ENCODE results near the gene PGAP6. TPM values are rescaled to one million over a fixed set of nuclear protein-coding genes. Genes with fewer than 3 reads are reported as not detected.
A peak's percentile ranks its signal among the peaks of the same experiment; 100 is the strongest.
"Not testable (repeated sequence)": the region's sequence is repeated elsewhere in the genome, so short reads cannot be mapped to it uniquely, and the experiment has no call there.

PGAP6 gene
- total RNA-seq, 1 donor from 2014 or later, result 44.5 TPM

DNA sequence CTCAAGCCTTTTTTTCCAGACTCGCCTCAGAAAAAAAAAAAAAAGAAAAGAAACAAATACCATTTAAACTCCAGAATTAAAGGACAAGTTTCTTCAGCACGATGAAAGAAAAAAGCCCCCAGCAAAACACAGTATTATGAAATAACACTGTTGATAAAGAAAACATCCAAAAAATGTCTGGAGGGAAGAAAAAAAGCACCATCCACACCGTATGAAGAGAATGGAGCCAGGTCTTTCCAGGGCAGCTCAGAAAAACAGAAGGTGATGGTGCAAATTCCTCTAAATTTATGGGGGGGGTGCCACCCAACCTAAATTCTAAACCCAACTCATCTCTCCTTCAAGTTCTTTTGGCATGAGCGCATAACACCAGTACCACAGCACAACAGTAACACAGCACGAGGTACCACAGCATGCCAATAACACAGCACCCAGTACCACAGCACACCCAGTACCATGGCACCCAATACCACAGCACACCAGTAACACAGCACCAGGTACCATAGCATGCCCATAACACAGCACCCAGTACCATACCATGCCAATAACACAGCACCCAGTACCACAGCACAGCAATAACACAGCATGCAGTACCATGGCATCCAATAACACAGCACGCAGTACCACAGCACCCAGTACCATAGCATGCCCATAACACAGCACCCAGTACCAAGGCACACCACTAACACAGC, 48.2 kb downstream of the PGAP6 start:
- CTCF ChIA-PET, result no interaction called here
- H3K9me3 Mint-ChIP-seq, result no peaks in the 10 kb centered on the region

DNA sequence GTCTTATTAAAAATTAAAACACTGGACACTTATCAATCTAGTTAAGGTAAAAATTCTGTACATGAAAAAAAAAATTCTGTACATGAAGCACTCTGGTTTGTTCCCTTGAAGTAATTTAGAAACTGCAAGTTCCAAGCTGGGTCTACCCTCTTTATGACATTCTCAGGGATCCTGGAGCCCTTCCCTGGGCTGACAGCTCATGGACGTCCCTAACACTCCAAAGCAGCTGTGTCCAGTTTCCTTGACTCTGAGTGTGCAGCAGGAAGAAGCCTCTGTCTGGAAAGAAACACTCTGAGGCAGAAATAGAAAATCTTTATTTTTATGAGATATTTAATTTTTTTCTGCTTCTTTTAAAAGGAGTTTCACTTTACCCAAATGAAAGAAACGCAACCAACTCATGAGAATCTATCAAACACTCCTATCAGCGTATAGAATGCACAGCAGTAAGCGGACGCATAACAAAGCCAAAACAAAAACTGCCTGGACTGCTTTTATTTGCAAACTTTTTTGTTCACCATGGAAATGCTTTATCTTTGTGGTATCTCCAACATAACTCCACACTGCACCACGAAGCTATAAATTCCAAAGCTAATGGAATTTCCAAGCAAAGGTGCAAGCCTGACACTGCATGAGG, 50.5 kb downstream of the PGAP6 start:
- CTCF ChIA-PET; ATAC-seq (ENCODE audit: low read depth); H3K27ac Mint-ChIP-seq; intact Hi-C loops (cut with micrococcal nuclease); H3K4me3 Mint-ChIP-seq; DNase-seq; H3K36me3 Mint-ChIP-seq (ENCODE audit: low read depth); POLR2A ChIA-PET; H3K27me3 Mint-ChIP-seq; H3K9me3 Mint-ChIP-seq: not testable (repeated sequence)
- H3K4me1 Mint-ChIP-seq, result peaks cover 35% of the 10 kb centered on the region

More for the DNA sequence above, 48.2 kb downstream of the PGAP6 start:
- DNase-seq (no peak), ATAC-seq (ENCODE audit: low read depth) (no peak)
- no peaks in the 10 kb centered on the region for H3K27me3 Mint-ChIP-seq
- POLR2A ChIA-PET, result interaction anchor here (0.7 kb wide), 2 partner anchors 14 to 67 kb away, joined by 5 read pairs; no protein-coding TSS in a partner anchor
- peaks cover 45% of the 10 kb centered on the region for H3K4me1 Mint-ChIP-seq
- intact Hi-C loops (cut with micrococcal nuclease), result no loop called here
- no peak overlapping the region for H3K4me3 Mint-ChIP-seq
- H3K36me3 Mint-ChIP-seq (ENCODE audit: low read depth), result peaks cover 6% of the 10 kb centered on the region
- TF ChIP-seq, protein P1, sequence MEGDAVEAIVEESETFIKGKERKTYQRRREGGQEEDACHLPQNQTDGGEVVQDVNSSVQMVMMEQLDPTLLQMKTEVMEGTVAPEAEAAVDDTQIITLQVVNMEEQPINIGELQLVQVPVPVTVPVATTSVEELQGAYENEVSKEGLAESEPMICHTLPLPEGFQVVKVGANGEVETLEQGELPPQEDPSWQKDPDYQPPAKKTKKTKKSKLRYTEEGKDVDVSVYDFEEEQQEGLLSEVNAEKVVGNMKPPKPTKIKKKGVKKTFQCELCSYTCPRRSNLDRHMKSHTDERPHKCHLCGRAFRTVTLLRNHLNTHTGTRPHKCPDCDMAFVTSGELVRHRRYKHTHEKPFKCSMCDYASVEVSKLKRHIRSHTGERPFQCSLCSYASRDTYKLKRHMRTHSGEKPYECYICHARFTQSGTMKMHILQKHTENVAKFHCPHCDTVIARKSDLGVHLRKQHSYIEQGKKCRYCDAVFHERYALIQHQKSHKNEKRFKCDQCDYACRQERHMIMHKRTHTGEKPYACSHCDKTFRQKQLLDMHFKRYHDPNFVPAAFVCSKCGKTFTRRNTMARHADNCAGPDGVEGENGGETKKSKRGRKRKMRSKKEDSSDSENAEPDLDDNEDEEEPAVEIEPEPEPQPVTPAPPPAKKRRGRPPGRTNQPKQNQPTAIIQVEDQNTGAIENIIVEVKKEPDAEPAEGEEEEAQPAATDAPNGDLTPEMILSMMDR (IDR thresholded peaks at IDR 0.05), result no peak
- no peak overlapping the region for H3K27ac Mint-ChIP-seq

DNA sequence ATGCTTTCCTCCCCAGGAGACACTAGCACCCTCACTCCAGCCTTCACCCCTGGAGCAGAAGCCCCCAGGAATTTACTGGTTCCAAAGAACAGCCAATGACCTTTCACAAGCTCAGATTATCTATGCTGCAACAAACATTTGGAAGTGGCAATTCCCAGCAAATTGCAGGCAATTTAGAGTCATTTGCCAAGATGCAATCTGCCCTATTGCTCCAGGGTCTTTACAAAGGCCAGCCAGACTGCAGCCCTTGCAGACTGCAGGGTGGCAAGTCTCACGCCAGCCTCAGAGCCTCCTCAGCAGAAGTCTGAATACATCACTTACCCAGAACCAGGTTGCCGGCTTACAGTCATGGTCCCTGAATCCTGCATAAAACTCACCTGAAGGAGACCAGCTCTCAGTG, 51.0 kb downstream of the PGAP6 start:
- Mint-ChIP-seq H3K9me3 (no peaks in the 10 kb centered on the region), H3K36me3 (ENCODE audit: low read depth) (peaks cover 6% of the 10 kb centered on the region), H3K4me3 (no peak overlapping the region), H3K27ac (no peak overlapping the region), H3K27me3 (no peaks in the 10 kb centered on the region), H3K4me1 (peaks cover 32% of the 10 kb centered on the region)
- CTCF ChIA-PET, result interaction anchor here (0.6 kb wide), 1 partner anchor 89 kb away, joined by 3 read pairs; no protein-coding TSS in a partner anchor
- ATAC-seq (ENCODE audit: low read depth) (no peak), DNase-seq (no peak)
- intact Hi-C loops (cut with micrococcal nuclease), result no loop called here
- POLR2A ChIA-PET, result no interaction called here
- TF ChIP-seq, protein P1 (IDR thresholded peaks at IDR 0.05), result no peak

DNA sequence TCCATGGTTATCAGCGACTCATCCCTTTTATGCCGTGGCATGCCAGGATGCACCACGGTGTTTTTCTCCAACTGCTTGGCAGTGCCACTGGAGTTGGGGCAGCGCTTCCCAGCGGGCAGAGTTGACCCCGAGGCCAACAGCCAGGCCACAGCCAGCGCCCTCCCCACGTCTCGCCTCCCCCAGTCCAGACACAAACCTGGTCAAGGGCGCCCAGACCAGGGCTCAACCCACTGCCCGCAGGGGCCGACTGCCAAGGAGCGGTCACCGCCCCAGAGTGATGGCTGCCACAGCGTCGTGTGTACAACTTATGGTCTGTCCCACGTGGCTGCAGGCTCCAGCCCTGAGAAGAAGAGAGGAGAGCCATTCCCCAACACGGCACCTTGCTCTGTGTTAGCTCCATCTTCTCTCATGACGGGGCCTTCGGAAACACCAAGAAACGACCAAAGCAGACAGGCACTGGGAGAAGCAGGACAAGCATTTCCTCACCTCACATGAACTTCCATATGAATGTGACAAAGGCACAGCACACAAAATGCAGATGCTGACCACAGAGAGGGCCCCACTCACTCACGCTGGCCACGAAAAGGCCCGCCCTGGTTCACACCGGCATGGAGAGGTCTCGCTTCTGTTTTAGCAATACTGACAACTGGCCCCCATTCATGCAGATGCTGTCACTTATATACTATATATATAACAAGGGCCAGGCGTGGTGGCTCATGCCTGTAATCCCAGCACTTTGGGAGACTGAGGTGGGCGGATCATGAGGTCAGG, 56.2 kb downstream of the PGAP6 start:
- CTCF ChIA-PET, result no interaction called here
- TF ChIP-seq, protein P1 (IDR thresholded peaks at IDR 0.05), result no peak

DNA sequence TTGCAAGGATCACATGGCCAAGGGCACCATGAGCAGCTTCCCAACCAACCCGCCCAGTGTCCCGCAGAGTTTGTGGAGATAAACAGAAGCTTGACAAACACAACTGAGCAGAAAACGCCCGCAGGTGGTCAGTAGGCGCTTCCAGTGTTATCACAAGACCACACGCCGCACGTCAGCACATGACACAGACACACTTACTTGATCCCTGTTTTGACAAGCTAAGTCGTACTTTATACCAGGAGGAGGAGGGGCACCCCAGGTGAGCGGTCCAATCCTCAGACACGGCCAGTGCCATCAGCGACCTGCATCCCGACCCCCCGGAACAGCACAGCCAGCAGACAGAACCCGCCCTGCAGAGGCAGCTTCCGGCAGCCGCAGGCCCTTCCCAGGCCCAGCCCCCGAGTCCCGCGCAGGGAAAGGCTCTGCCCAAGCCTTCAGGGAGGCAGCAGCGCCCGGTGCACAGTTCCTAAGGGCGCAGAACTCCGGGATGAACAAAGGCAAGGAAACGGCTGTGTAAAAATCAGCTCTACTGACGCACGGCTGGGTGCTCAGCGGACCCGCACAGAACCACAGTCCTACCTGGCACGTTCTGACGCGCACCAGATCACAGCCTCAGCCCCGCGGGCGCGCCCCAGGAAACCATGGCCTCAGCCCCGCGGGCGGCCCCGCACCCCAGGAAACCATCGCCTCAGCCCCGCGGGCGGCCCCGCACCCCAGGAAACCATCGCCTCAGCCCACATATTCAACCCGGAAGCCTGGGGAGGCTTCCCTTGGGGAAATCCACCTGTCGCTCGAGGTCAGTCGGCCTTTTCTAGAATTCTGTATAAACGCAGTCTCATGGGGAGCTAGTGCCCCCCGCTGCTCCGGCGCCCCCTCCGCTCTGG, 57.1 kb downstream of the PGAP6 start:
- CTCF ChIA-PET, result no interaction called here
- Mint-ChIP-seq H3K9me3 (no peaks in the 10 kb centered on the region), H3K4me1 (peaks cover 51% of the 10 kb centered on the region)

More for the DNA sequence above, 56.2 kb downstream of the PGAP6 start:
- Mint-ChIP-seq H3K4me3 (peak overlapping the region; percentile 75), H3K27ac (peak overlapping the region; percentile 70), H3K4me1 (peaks cover 47% of the 10 kb centered on the region), H3K27me3 (no peaks in the 10 kb centered on the region), H3K9me3 (no peaks in the 10 kb centered on the region), H3K36me3 (ENCODE audit: low read depth) (peaks cover 6% of the 10 kb centered on the region)
- POLR2A ChIA-PET, result interaction anchor here (0.7 to 1.8 kb wide), 2 partner anchors 35 to 91 kb away, joined by 3 to 6 read pairs; partner anchors contain the start of gene FAM234A
- DNase-seq, result no peak
- intact Hi-C loops (cut with micrococcal nuclease), result no loop called here
- ATAC-seq (ENCODE audit: low read depth), result no peak

More for the DNA sequence above, 57.1 kb downstream of the PGAP6 start:
- TF ChIP-seq, protein P1 (IDR thresholded peaks at IDR 0.05), result no peak
- POLR2A ChIA-PET, result interaction anchor here (0.7 to 1.8 kb wide), 2 partner anchors 36 to 90 kb away, joined by 3 to 6 read pairs; partner anchors contain the start of gene FAM234A
- H3K27ac Mint-ChIP-seq, result peak overlapping the region; percentile 70
- peak; percentile 32 for DNase-seq
- H3K36me3 Mint-ChIP-seq (ENCODE audit: low read depth), result peaks cover 6% of the 10 kb centered on the region
- H3K27me3 Mint-ChIP-seq, result no peaks in the 10 kb centered on the region
- peak; percentile 79 for ATAC-seq (ENCODE audit: low read depth)
- intact Hi-C loops (cut with micrococcal nuclease), result no loop called here
- H3K4me3 Mint-ChIP-seq, result peak overlapping the region; percentile 75

All from activated B cell treated with CpG ODN at 0.5 μM for 24 hours (primary cell).